HCT116 (cell line): Measurements from ENCODE around the gene PCSK6. TPM values are rescaled to one million over a fixed set of nuclear protein-coding genes. Genes with fewer than 3 reads are reported as not detected.

ENCODE experiments used
- ATAC-seq: fragments of 200-7000 bp; cut with Tn5 transposase; 2 replicates; pipeline ENCODE4 v1.9.1; 2020; ENCODE audit warnings: mild to moderate bottlenecking, moderate library complexity
- BruUV-seq: library from RNA; stranded (reverse); fragments of 400-500 nt; replicated peaks from 2 replicates; lab custom pipeline; 2021; lab: Mats Ljungman, UMichigan
- CTCF ChIA-PET: fragments of 300-600 bp; sonication (Branson Sonifier 250); formaldehyde crosslinking; loops from one replicate; lab custom pipeline; 2021; ENCODE audit warnings: antibody characterized with exemption; lab: Charles Lee
- POLR2A ChIA-PET: fragments of 300-600, 350-600 bp; sonication (Branson Sonifier 250); formaldehyde crosslinking; loops from one replicate; lab custom pipeline; 2021; ENCODE audit warnings: antibody characterized with exemption; lab: Charles Lee
- RAD21 ChIA-PET, 2 experiments: fragments of 300-600 bp; sonication (Branson Sonifier 250); formaldehyde crosslinking; loops; one replicate each; lab custom pipeline; 2023; ENCODE audit warnings: low total read pairs in 2 of 2; ENCODE audit not compliant: uncharacterized antibody in 2 of 2, unreplicated experiment in 2 of 2, low non-redundant PET in 1 of 2; lab: Charles Lee
- DNase-seq: peaks from one replicate; pipeline ENCODE4 v3.0.0-alpha.2; 2010; ENCODE audit warnings: low read depth, low spot score
- H2AFZ ChIP-seq: fragments of 200-600 bp; shearing (Covaris generic), sonication (generic); 2 replicates; pipeline ENCODE4 v1.6.1; 2017; ENCODE audit warnings: low read depth, mixed run types, mixed read lengths, antibody characterized with exemption, low read length; ENCODE audit not compliant: poor library complexity, severe bottlenecking
- H3K27ac ChIP-seq: 2 replicates; pipeline ENCODE4 v1.5.1; 2012; ENCODE audit warnings: low read depth, low read length
- H3K27me3 ChIP-seq: fragments of 200-600 bp; sonication (generic); 2 replicates; pipeline ENCODE4 v1.6.1; 2016; ENCODE audit warnings: mixed run types, low read length, mixed read lengths; ENCODE audit not compliant: insufficient read depth
- H3K36me3 ChIP-seq, 2 experiments: fragments of 200-500 bp in 1 of 2; fragments of 200-600 bp in 1 of 2; sonication (Bioruptor generic) in 1 of 2; sonication (generic) in 1 of 2; 2 replicates each; pipeline versions ENCODE4 v1.5.1 to v1.6.1; 2014 to 2016; ENCODE audit warnings: low read length in 2 of 2, inconsistent platforms in 1 of 2, mixed read lengths in 1 of 2, mixed run types in 1 of 2; ENCODE audit not compliant: insufficient read depth in 2 of 2, control insufficient read depth in 1 of 2
- H3K4me1 ChIP-seq, 2 experiments: fragments of 200-600 bp in 1 of 2; sonication (generic) in 1 of 2; 2 replicates each; pipeline versions ENCODE4 v1.5.1 to v1.6.1; 2012 to 2017; ENCODE audit warnings: low read length in 2 of 2, inconsistent platforms in 1 of 2, mild to moderate bottlenecking in 1 of 2, mixed read lengths in 1 of 2, mixed run types in 1 of 2, moderate library complexity in 1 of 2; ENCODE audit not compliant: insufficient read depth in 2 of 2, control insufficient read depth in 1 of 2
- H3K4me2 ChIP-seq: fragments of 200-600 bp; sonication (generic); 2 replicates; pipeline ENCODE4 v1.6.1; 2017; ENCODE audit warnings: mixed run types, low read length, mixed read lengths
- H3K4me3 ChIP-seq, 2 experiments: fragments of 200-600 bp in 1 of 2; sonication (generic) in 1 of 2; replicated peaks in 1 of 2; 2 replicates each; pipeline ENCODE4 v1.5.1; 2011 to 2016; ENCODE audit warnings: low read length in 2 of 2, control low read depth in 1 of 2, low read depth in 1 of 2, mild to moderate bottlenecking in 1 of 2, mixed read lengths in 1 of 2, mixed run types in 1 of 2
- H3K79me2 ChIP-seq: fragments of 200-600 bp; sonication (generic); 2 replicates; pipeline ENCODE4 v1.6.1; 2017; ENCODE audit warnings: mild to moderate bottlenecking, mixed run types, low read length, moderate library complexity, mixed read lengths; ENCODE audit not compliant: insufficient read depth
- H3K9ac ChIP-seq: fragments of 200-600 bp; sonication (generic); 2 replicates; pipeline ENCODE4 v1.6.1; 2016; ENCODE audit warnings: low read length, mixed read lengths
- H3K9me2 ChIP-seq: fragments of 200-600 bp; sonication (generic), shearing (Covaris generic); 2 replicates; pipeline ENCODE4 v1.6.1; 2017; ENCODE audit warnings: mixed run types, mild to moderate bottlenecking, moderate library complexity; ENCODE audit not compliant: insufficient read depth
- H3K9me3 ChIP-seq, 2 experiments: fragments of 200-500 bp in 1 of 2; fragments of 200-600 bp in 1 of 2; sonication (Bioruptor generic) in 1 of 2; sonication (generic) in 1 of 2; 2 replicates each; pipeline ENCODE4 v1.6.1; 2014 to 2017; ENCODE audit warnings: low read length in 2 of 2, mixed read lengths in 2 of 2, inconsistent platforms in 1 of 2, low read depth in 1 of 2, mild to moderate bottlenecking in 1 of 2, mixed run types in 1 of 2, moderate library complexity in 1 of 2; ENCODE audit not compliant: control insufficient read depth in 1 of 2, insufficient read depth in 1 of 2
- H4K20me1 ChIP-seq: fragments of 200-600 bp; sonication (generic), shearing (Covaris generic); 2 replicates; pipeline ENCODE4 v1.6.1; 2017; ENCODE audit warnings: mixed run types, mild to moderate bottlenecking, moderate library complexity; ENCODE audit not compliant: insufficient read depth
- CEBPB ChIP-seq: IDR thresholded peaks from 2 replicates; pipeline ENCODE4 v1.6.1; 2012; ENCODE audit warnings: low read depth
- CTCF ChIP-seq, 3 experiments: fragments of 200-600 bp in 1 of 3; sonication (generic) in 1 of 3; IDR thresholded peaks in 2 of 3; conservative IDR thresholded peaks in 1 of 3; 2 replicates each; pipeline ENCODE4 v1.5.1; 2012 to 2017; ENCODE audit warnings: low read depth in 2 of 3, low read length in 2 of 3, antibody characterized with exemption in 1 of 3, borderline replicate concordance in 1 of 3, control low read depth in 1 of 3, mild to moderate bottlenecking in 1 of 3, mixed read lengths in 1 of 3, mixed run types in 1 of 3, moderate library complexity in 1 of 3; ENCODE audit not compliant: insufficient read depth in 1 of 3
- EGR1 ChIP-seq: IDR thresholded peaks from 2 replicates; pipeline ENCODE4 v1.6.1; 2012; ENCODE audit warnings: low read depth
- ELF1 ChIP-seq: IDR thresholded peaks from 2 replicates; pipeline ENCODE4 v1.6.1; 2012; ENCODE audit warnings: low read depth, borderline replicate concordance
- FOSL1 ChIP-seq: IDR thresholded peaks from 2 replicates; pipeline ENCODE4 v1.6.1; 2012; ENCODE audit warnings: low read depth
- JUND ChIP-seq: IDR thresholded peaks from 2 replicates; pipeline ENCODE4 v1.6.1; 2012
- POLR2A ChIP-seq: IDR thresholded peaks from 2 replicates; pipeline ENCODE4 v1.7.0; 2011; ENCODE audit warnings: borderline replicate concordance; ENCODE audit not compliant: insufficient read depth, insufficient read length; ENCODE audit errors: extremely low read depth
- POLR2AphosphoS5 ChIP-seq: IDR thresholded peaks from 2 replicates; pipeline ENCODE4 v1.6.1; 2011; ENCODE audit warnings: mild to moderate bottlenecking, low read depth, low read length, moderate library complexity
- RAD21 ChIP-seq: IDR thresholded peaks from 2 replicates; pipeline ENCODE4 v1.6.1; 2012; ENCODE audit warnings: low read depth, mild to moderate bottlenecking
- SIN3A ChIP-seq: IDR thresholded peaks from 2 replicates; pipeline ENCODE4 v1.6.1; 2012; ENCODE audit warnings: low read depth
- SP1 ChIP-seq: IDR thresholded peaks from 2 replicates; pipeline ENCODE4 v1.6.1; 2012; ENCODE audit warnings: low read depth
- TCF7L2 ChIP-seq: IDR thresholded peaks from 2 replicates; pipeline ENCODE4 v1.7.0; 2011; ENCODE audit warnings: borderline replicate concordance, inconsistent platforms; ENCODE audit not compliant: insufficient read depth, insufficient read length; ENCODE audit errors: extremely low read depth
- YY1 ChIP-seq: IDR thresholded peaks from 2 replicates; pipeline ENCODE4 v1.6.1; 2011; ENCODE audit warnings: low read length, low read depth, moderate library complexity, mild to moderate bottlenecking; ENCODE audit not compliant: insufficient replicate concordance; ENCODE audit errors: extremely low read depth
- ZNF274 ChIP-seq: fragments of 200-500 bp; sonication (Bioruptor generic); IDR thresholded peaks from 2 replicates; pipeline ENCODE4 v1.6.1; 2014; ENCODE audit warnings: mild to moderate bottlenecking, low read depth, low read length, inconsistent platforms
- intact Hi-C: fragments of 100-400 bp; cut with micrococcal nuclease; formaldehyde crosslinking; loops from 2 replicates; pipeline ENCODE4 v1.10.0; 2022
- total RNA-seq: library from RNA; stranded (reverse); gene quantifications from one replicate; pipeline ENCODE4 v1.2.1, GENCODE V29; 2021; ENCODE audit not compliant: unreplicated experiment

Gene PCSK6
- total RNA-seq, 1 experiment from 2014 or later, result 13.5 TPM

- TF ChIP-seq CTCF (IDR thresholded peaks at IDR 0.05 in 2 of 3, conservative IDR thresholded peaks at IDR 0.05 in 1 of 3; ENCODE audit: borderline replicate concordance in 1 of 3, insufficient read depth in 1 of 3, low read depth in 2 of 3, low read length in 2 of 3), result no peak
- no peak for TF ChIP-seq RAD21
- no peak for TF ChIP-seq POLR2AphosphoS5
- no peak for TF ChIP-seq SIN3A
Observed at GRCh38 chr15:101326462-101327146, 162.9 kb downstream of the PCSK6 start (continued).

GRCh38 chr15:101326026-101326315, 163.5 kb downstream of the PCSK6 start:
- no peak overlapping the region for H3K27ac ChIP-seq
- TF ChIP-seq CEBPB (no peak), ZNF274 (no peak), TCF7L2 (no peak), JUND (no peak), YY1 (no peak), SP1 (no peak), EGR1 (no peak), FOSL1 (no peak), ELF1 (no peak), POLR2A (no peak)
- H3K36me3 ChIP-seq, result no peaks in the 10 kb centered on the region
- no peak overlapping the region for H3K4me3 ChIP-seq
- H3K9me2 ChIP-seq, result no peaks in the 10 kb centered on the region
- H3K4me2 ChIP-seq, result no peak overlapping the region
- no peaks in the 10 kb centered on the region for H3K9me3 ChIP-seq
- intact Hi-C loops, result no loop called here
- no peaks in the 10 kb centered on the region for H3K79me2 ChIP-seq
- no peaks in the 10 kb centered on the region for H4K20me1 ChIP-seq
- POLR2A ChIA-PET, result no interaction called here
- H2AFZ ChIP-seq, result no peak overlapping the region
- BruUV-seq, result no TSS peak
- no peaks in the 10 kb centered on the region for H3K4me1 ChIP-seq
- no peak for ATAC-seq
- H3K9ac ChIP-seq, result no peak overlapping the region
- CTCF ChIA-PET, result no interaction called here
- no peaks in the 10 kb centered on the region for H3K27me3 ChIP-seq
- no peak for DNase-seq
- RAD21 ChIA-PET, result no interaction called here
